GM12873 (cell line): ENCODE data around the gene PARD3.

Experiments used
- TF ChIP-seq, protein P1 (sequence below): IDR thresholded peaks from 2 replicates; pipeline ENCODE4 v1.5.1; 2012; ENCODE audit warnings: low read depth, mild to moderate bottlenecking, moderate library complexity, low read length, control low read depth; ENCODE audit not compliant: insufficient read depth; ENCODE audit errors: missing control alignments

The PARD3 gene

DNA sequence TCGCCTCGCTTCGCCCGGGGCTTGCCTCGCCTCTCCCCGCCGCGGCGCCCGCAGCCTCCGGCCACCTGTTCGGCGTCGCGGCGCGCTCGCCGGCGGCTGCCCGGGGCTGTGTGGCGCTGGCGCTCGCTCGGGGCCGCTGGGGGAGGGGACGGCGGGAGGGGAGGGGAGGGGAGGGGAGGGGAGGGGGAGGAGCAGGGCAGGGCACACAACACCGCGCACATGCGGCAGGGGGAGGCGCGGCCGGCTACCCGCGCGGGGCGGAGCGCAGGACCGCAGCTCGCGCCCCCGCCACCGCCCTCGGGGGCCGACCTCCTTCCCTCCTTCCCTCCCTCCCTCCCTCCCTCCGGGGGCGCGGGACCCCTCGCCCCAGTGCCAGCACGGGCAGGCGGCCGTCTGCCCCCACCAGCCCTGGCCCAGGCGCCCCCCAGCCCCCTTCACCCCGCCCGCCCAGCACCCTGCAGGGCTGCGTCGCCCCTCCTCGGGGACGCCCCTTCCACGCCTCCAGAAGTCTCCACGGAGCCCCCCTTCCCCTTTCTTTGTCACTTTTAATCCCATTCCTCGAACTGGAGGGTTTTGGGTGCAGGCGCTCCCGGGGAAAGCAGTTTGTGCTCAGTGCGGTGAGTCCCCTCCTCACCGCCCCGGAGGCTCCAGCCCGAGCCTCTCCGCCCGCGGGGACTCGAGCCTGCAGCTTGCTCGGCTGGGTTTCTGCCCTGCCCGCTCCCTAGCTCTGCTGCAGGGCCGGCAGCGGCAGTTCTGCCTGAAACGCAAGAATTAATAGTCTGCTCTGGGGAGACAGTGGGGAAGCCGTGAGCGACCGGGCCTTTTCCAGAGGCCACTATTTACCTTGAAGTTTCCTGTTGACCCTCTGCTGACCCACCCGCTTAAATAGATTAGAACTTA is at the start of gene PARD3:
Gene PARD3, minus strand, starts transcription at position 112 of the 900 bp plus-strand sequence. CDS start 301 bp downstream, outside the sequence.
- TF ChIP-seq, protein P1, sequence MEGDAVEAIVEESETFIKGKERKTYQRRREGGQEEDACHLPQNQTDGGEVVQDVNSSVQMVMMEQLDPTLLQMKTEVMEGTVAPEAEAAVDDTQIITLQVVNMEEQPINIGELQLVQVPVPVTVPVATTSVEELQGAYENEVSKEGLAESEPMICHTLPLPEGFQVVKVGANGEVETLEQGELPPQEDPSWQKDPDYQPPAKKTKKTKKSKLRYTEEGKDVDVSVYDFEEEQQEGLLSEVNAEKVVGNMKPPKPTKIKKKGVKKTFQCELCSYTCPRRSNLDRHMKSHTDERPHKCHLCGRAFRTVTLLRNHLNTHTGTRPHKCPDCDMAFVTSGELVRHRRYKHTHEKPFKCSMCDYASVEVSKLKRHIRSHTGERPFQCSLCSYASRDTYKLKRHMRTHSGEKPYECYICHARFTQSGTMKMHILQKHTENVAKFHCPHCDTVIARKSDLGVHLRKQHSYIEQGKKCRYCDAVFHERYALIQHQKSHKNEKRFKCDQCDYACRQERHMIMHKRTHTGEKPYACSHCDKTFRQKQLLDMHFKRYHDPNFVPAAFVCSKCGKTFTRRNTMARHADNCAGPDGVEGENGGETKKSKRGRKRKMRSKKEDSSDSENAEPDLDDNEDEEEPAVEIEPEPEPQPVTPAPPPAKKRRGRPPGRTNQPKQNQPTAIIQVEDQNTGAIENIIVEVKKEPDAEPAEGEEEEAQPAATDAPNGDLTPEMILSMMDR: no peak

DNA sequence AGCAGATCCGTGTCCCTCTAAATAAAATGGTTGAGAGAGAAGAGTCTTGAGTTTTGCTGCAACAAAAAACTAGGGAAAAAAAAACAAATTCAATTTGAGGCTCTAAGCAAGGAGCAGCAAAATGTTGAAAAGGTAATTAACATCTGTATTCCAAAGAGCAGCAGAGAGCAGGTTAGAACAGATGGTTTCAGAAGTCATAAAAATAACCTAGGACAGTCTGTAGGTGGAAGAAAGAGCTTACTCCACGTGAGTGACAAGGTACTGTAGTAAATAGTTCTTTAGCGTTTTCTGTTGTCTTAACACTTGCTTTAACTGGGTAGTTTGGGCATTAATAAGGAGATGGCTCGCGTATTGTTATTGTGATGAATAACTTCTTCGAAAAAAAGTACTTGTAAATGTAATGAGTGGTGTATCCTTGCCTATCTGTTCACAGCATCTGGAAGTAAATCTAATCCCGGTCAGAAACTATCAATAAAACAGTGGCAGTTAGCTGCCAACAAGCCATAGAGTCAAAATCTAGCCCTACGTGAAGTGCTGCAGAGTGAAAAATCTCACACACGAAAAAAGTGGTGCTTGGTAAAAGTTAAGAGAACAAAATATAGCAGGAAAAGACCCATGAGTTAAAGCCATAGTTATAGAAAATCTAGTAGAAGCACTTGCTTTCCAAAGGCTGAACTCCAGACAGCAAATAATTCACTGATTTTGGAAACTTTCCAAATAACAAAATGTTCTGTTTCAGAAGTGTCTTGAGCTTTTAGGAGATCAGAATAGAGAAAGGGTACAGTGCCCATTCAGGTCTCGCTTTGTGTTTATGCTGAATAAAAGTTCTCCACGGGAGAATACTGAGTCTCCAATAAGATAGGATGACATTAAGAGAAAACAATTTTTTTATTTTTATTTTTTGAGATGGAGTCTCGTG is 49.3 kb upstream of the PARD3 start:
- TF ChIP-seq, protein P1: no peak

DNA sequence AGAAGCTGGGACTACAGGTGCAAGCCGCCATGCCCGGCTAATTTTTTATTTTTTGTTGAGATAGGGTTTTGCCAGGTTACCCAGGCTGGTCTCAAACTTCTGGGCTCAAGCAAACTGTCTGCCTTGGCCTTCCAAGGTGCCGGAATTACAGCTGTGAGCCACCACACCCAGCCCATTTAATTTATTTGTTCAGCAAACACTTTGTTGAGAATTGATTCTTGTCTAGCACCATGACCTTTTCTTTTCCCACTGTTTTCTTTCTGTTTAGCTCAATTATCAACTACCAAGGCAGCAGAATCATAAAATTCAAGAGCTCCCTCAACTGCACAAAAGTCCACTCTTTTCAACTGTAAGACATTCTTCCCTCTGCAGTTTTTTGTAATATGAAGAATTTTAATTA is 47.8 kb upstream of the PARD3 start:
- TF ChIP-seq, protein P1: no peak

DNA sequence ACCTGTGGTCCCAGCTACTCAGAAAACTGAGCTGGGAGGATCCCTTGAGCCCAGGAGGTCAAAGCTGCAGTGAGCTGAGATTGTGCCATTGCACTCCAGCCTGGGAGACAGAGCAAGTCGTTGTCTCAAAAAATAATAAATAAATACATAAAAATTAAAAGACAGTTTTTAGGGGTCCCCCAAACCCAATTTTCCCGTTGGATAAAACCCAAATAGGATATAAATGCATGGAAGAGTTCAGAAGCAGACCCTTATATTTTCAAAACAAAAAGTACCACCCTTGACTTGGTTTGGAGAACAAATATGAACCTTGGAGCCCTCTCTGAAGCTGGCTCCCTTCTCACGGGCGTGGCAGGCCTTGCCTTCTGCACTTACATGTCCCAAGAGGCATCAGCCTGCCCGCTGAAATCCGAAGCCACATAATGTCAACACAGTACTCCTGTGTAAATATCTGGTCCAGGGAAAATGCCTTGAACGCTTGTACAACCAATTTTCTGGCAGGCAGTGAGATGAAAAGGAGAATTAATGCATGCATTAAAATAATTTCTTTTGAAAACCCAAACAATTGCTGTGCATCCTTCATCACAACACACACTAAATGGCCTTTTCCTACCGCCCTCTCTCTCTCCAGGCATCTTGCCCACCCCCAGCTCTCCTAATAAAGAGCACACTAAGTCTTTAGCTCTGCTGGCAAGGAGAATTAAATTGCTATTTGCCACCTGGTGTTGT is 46.4 kb upstream of the PARD3 start:
- TF ChIP-seq, protein P1: no peak

DNA sequence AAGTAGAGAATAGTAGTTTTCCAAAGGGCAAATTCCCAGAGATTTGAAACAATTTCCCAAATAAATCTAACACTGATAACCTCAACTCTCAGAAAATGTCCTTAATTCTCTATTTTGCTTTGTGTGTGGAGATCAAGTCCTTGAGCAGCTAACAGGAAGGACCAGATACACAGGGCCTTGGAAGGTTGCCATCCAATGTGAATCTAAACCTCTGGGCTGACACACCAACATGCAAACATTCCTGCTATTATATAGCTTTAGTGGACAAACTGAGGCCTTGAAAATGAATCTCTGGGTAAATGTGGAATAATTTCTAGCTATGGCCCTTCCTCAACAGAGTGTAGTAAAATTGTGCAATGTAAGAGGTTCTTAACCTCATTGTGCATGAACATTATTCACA is 44.1 kb upstream of the PARD3 start:
- TF ChIP-seq, protein P1: no peak

DNA sequence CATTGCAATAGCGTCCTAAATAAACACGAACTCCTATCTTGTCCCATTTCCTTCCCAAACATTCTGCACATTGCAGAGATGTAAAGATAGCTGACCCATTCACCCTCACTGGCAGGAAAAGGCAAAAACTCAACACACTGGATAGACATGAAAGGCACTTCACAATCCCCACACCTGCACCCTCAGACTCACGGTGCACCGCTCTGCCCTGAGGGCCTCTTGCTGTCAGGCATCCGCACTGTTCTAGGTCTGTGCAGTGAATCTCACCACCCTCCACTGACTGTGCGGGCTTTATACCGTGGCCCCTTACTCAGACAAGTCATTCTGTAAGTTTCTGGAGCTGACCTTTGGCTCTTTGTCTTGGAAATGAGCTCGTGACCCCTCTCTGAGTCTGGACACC is 42.9 kb upstream of the PARD3 start:
- TF ChIP-seq, protein P1: no peak
